ENCODE measurements around the gene DES. TPM values are rescaled to one million over a fixed set of nuclear protein-coding genes. Genes with fewer than 3 reads are reported as not detected.

DES gene
- total RNA-seq, 1 experiment from 2014 or later = 1.6 TPM

- TF ChIP-seq AFF4 (CRISPR knock-in tag; IDR thresholded peaks at IDR 0.05; ENCODE audit: borderline replicate concordance) = no peak
- TF ChIP-seq SMAD3 (CRISPR knock-in tag; IDR thresholded peaks at IDR 0.05; ENCODE audit: borderline replicate concordance) = no peak
- TF ChIP-seq HMGXB4 (CRISPR knock-in tag; IDR thresholded peaks at IDR 0.05) = no peak
- no peak for TF ChIP-seq FOXP4 (CRISPR knock-in tag; IDR thresholded peaks at IDR 0.05)
- no peak for TF ChIP-seq MAX (CRISPR knock-in tag; IDR thresholded peaks at IDR 0.05)
- TF ChIP-seq ATF3 (CRISPR knock-in tag; conservative IDR thresholded peaks at IDR 0.05) = no peak
- no peak for TF ChIP-seq ESRRA (CRISPR knock-in tag; IDR thresholded peaks at IDR 0.05; ENCODE audit: borderline replicate concordance)
- no peak for TF ChIP-seq ELF4 (CRISPR knock-in tag; IDR thresholded peaks at IDR 0.05; ENCODE audit: low read depth)
- no peak for TF ChIP-seq ATF2 (CRISPR knock-in tag; IDR thresholded peaks at IDR 0.05; ENCODE audit: borderline replicate concordance, low read depth)
- TF ChIP-seq NFE2L1 (CRISPR knock-in tag; IDR thresholded peaks at IDR 0.05) = no peak
- no peak for TF ChIP-seq IRF2 (CRISPR knock-in tag; IDR thresholded peaks at IDR 0.05; ENCODE audit: borderline replicate concordance, low read depth)
Measured at GRCh38 chr2:219403861-219404260, 14.3 kb upstream of the DES start (continued).

- no peaks in the 10 kb centered on the region; the same call in 1 of the 2 replicates for H3K27me3 Mint-ChIP-seq (ENCODE audit: low read depth)
- H3K27ac Mint-ChIP-seq = no peak overlapping the region
- H3K4me3 Mint-ChIP-seq = no peak overlapping the region
- ATAC-seq (peak; percentile 3; the same call in 1 of the 2 replicates), DNase-seq (ENCODE audit: low spot score) (no peak)
- H3K9me3 Mint-ChIP-seq = no peaks in the 10 kb centered on the region
- ChIA-PET CTCF (interaction anchor here (0.6 to 6.7 kb wide), 35 partner anchors 12 to 238 kb away, joined by 3 to 178 read pairs (median 13); partner anchors contain the start of genes ASIC4, DES, DNPEP and GMPPA), POLR2A (interaction anchor here (1.0 to 1.4 kb wide), 2 partner anchors 17 to 94 kb away, joined by 5 to 7 read pairs; partner anchors contain the start of genes DNPEP and GMPPA)
- peaks cover 41% of the 10 kb centered on the region for H3K4me1 Mint-ChIP-seq
- no peaks in the 10 kb centered on the region for H3K36me3 Mint-ChIP-seq
- no peak for TF ChIP-seq TEAD4 (CRISPR knock-in tag; IDR thresholded peaks at IDR 0.05)
- TF ChIP-seq ZNF281 (CRISPR knock-in tag; IDR thresholded peaks at IDR 0.05) = no peak
- no peak for TF ChIP-seq ZNF425 (CRISPR knock-in tag; conservative IDR thresholded peaks at IDR 0.05)
- TF ChIP-seq CREM (CRISPR knock-in tag; IDR thresholded peaks at IDR 0.05) = no peak
- no peak for TF ChIP-seq ZBTB43 (CRISPR knock-in tag; IDR thresholded peaks at IDR 0.05)
Measured at GRCh38 chr2:219404291-219404910, 13.8 kb upstream of the DES start.

Measured in WTC11 (cell line).